Activated naive CD8-positive, alpha-beta T cell treated with anti-CD3 and anti-CD28 coated beads, Interleukin-2, amount 50 U/mL, for 16 hours (primary cell): ENCODE data around the gene GALNTL6.

Experiments
- DNase-seq: peaks from one replicate; pipeline ENCODE4 v3.0.0-alpha.2; 2020; ENCODE audit warnings: low read depth, low spot score

Gene GALNTL6

GRCh38 chr4:171812665-171813525 is at the start of gene GALNTL6:
TSS of gene GALNTL6 (plus strand) at chr4:171813404.
- DNase-seq = no peak

- DNase-seq = no peak
Measured at GRCh38 chr4:171765514-171765913, 47.7 kb upstream of the GALNTL6 start.

- no peak for DNase-seq
Measured at GRCh38 chr4:171774642-171775190, 38.5 kb upstream of the GALNTL6 start.

- DNase-seq = no peak
Measured at GRCh38 chr4:171779301-171779700, 33.9 kb upstream of the GALNTL6 start.

GRCh38 chr4:171785388-171785787 is 27.8 kb upstream of the GALNTL6 start:
- DNase-seq = no peak

GRCh38 chr4:171793723-171794122 is 19.5 kb upstream of the GALNTL6 start:
- DNase-seq = no peak

GRCh38 chr4:171794528-171794927 is 18.7 kb upstream of the GALNTL6 start:
- no peak for DNase-seq

- no peak for DNase-seq
Measured at GRCh38 chr4:171809854-171810253, 3.4 kb upstream of the GALNTL6 start.

- no peak for DNase-seq
Measured at GRCh38 chr4:171812333-171812664, 905 bp upstream of the GALNTL6 start.

- no peak for DNase-seq
Measured at GRCh38 chr4:171813526-171814250, 484 bp downstream of the GALNTL6 start.

GRCh38 chr4:171814545-171814944 is 1.3 kb downstream of the GALNTL6 start:
- DNase-seq = no peak

GRCh38 chr4:171817026-171817425 is 3.8 kb downstream of the GALNTL6 start:
- no peak for DNase-seq

GRCh38 chr4:171834640-171835039 is 21.4 kb downstream of the GALNTL6 start:
- DNase-seq = no peak

- DNase-seq = no peak
Measured at GRCh38 chr4:171843456-171843855, 30.3 kb downstream of the GALNTL6 start.

- DNase-seq = no peak
Measured at GRCh38 chr4:171846232-171846631, 33.0 kb downstream of the GALNTL6 start.

- no peak for DNase-seq
Measured at GRCh38 chr4:171846893-171847292, 33.7 kb downstream of the GALNTL6 start.

GRCh38 chr4:171847751-171848150 is 34.5 kb downstream of the GALNTL6 start:
- no peak for DNase-seq

GRCh38 chr4:171849686-171850222 is 36.5 kb downstream of the GALNTL6 start:
- no peak for DNase-seq

- no peak for DNase-seq
Measured at GRCh38 chr4:171851295-171851694, 38.1 kb downstream of the GALNTL6 start.

GRCh38 chr4:171857302-171858012 is 44.3 kb downstream of the GALNTL6 start:
- DNase-seq = no peak

- no peak for DNase-seq
Measured at GRCh38 chr4:171875291-171875690, 62.1 kb downstream of the GALNTL6 start.

- DNase-seq = no peak
Measured at GRCh38 chr4:171876636-171877035, 63.4 kb downstream of the GALNTL6 start.
